Astrocyte of the cerebellum (primary cell): Measurements from ENCODE around the gene UBP1.
"Not testable (repeated sequence)": the region's sequence is repeated elsewhere in the genome, so short reads cannot be mapped to it uniquely, and the experiment has no call there.

ENCODE experiments used
- DNase-seq: peaks from one replicate; pipeline ENCODE4 v3.0.0-alpha.2; 2011; ENCODE audit warnings: low read depth
- H3K4me3 ChIP-seq: 2 replicates; pipeline ENCODE4 v1.5.1; 2011; ENCODE audit warnings: mild to moderate bottlenecking, low read depth, low read length, moderate library complexity
- CTCF ChIP-seq: IDR thresholded peaks from 2 replicates; pipeline ENCODE4 v1.5.1; 2012; ENCODE audit warnings: low read length, low read depth, moderate library complexity, mild to moderate bottlenecking; ENCODE audit errors: missing control alignments
- in situ Hi-C: cut with HindIII; loops from 2 replicates; pipeline ENCODE4 v1.10.0; 2017; ENCODE audit warnings: low sequenced_read_pairs

Gene UBP1

GRCh38 chr3:33467786-33468185 is 27.6 kb upstream of the UBP1 start:
- in situ Hi-C loops: no loop called here
- TF ChIP-seq CTCF: no peak
- DNase-seq: no peak
- no peak overlapping the region for H3K4me3 ChIP-seq

- in situ Hi-C loops: no loop called here
- H3K4me3 ChIP-seq: no peak overlapping the region
- no peak for DNase-seq
- TF ChIP-seq CTCF: no peak
These were observed 20.9 kb upstream of the UBP1 start for GRCh38 chr3:33461097-33461496.

- DNase-seq, in situ Hi-C loops, H3K4me3 ChIP-seq: not testable (repeated sequence)
These were observed 19.4 kb upstream of the UBP1 start for GRCh38 chr3:33459577-33459976.

- DNase-seq: no peak
- in situ Hi-C loops: no loop called here
- TF ChIP-seq CTCF: no peak
- H3K4me3 ChIP-seq: no peak overlapping the region
These were observed 18.2 kb upstream of the UBP1 start for GRCh38 chr3:33458446-33458845.

GRCh38 chr3:33456756-33457155 is 16.6 kb upstream of the UBP1 start:
- in situ Hi-C loops: no loop called here
- DNase-seq: no peak
- H3K4me3 ChIP-seq: no peak overlapping the region
- TF ChIP-seq CTCF: no peak

- H3K4me3 ChIP-seq: no peak overlapping the region
- DNase-seq: no peak
- TF ChIP-seq CTCF: no peak
- in situ Hi-C loops: no loop called here
These were observed 13.1 kb upstream of the UBP1 start for GRCh38 chr3:33453331-33453761.

GRCh38 chr3:33451994-33452393 is 11.8 kb upstream of the UBP1 start:
- H3K4me3 ChIP-seq, DNase-seq, in situ Hi-C loops: not testable (repeated sequence)

GRCh38 chr3:33447958-33448357 is 7.8 kb upstream of the UBP1 start:
- TF ChIP-seq CTCF: no peak
- H3K4me3 ChIP-seq: no peak overlapping the region
- in situ Hi-C loops: no loop called here
- no peak for DNase-seq

GRCh38 chr3:33447256-33447625 is 7.0 kb upstream of the UBP1 start:
- DNase-seq, H3K4me3 ChIP-seq, in situ Hi-C loops: not testable (repeated sequence)
